ENCODE results near the gene SUPT4H1. TPM values are rescaled to one million over a fixed set of nuclear protein-coding genes. Genes with fewer than 3 reads are reported as not detected.

The SUPT4H1 gene
- total RNA-seq, 1 donor from 2014 or later: 61.9 TPM

GRCh38 chr17:58330997-58331814, 20.8 kb downstream of the SUPT4H1 start:
- DNase-seq (ENCODE audit: low spot score): no peak

- DNase-seq (ENCODE audit: low spot score): no peak
Observed at GRCh38 chr17:58330538-58330996, 21.4 kb downstream of the SUPT4H1 start.

- no peak for DNase-seq (ENCODE audit: low spot score)
Observed at GRCh38 chr17:58329810-58330537, 22.0 kb downstream of the SUPT4H1 start.

GRCh38 chr17:58329035-58329809, 22.8 kb downstream of the SUPT4H1 start:
- DNase-seq (ENCODE audit: low spot score): no peak

GRCh38 chr17:58328195-58329034, 23.6 kb downstream of the SUPT4H1 start, which contains the start of gene TSPOAP1:
Gene TSPOAP1, minus strand, starts transcription at chr17:58328795. Its CDS starts 875 bp downstream, at chr17:58327920.
- DNase-seq (ENCODE audit: low spot score): no peak

GRCh38 chr17:58327363-58328194, 24.4 kb downstream of the SUPT4H1 start:
- no peak for DNase-seq (ENCODE audit: low spot score)

GRCh38 chr17:58326609-58327362, 25.2 kb downstream of the SUPT4H1 start:
- no peak for DNase-seq (ENCODE audit: low spot score)

GRCh38 chr17:58325976-58326468, 26.0 kb downstream of the SUPT4H1 start:
- DNase-seq (ENCODE audit: low spot score): no peak

- DNase-seq (ENCODE audit: low spot score): no peak
Observed at GRCh38 chr17:58325289-58325726, 26.7 kb downstream of the SUPT4H1 start.

- DNase-seq (ENCODE audit: low spot score): no peak
Observed at GRCh38 chr17:58324409-58325288, 27.4 kb downstream of the SUPT4H1 start.

GRCh38 chr17:58324056-58324408, 28.0 kb downstream of the SUPT4H1 start:
- no peak for DNase-seq (ENCODE audit: low spot score)

GRCh38 chr17:58323366-58324055, 28.5 kb downstream of the SUPT4H1 start:
- DNase-seq (ENCODE audit: low spot score): no peak

- DNase-seq (ENCODE audit: low spot score): no peak
Observed at GRCh38 chr17:58322581-58323185, 29.3 kb downstream of the SUPT4H1 start.

GRCh38 chr17:58321571-58322525, 30.2 kb downstream of the SUPT4H1 start:
- DNase-seq (ENCODE audit: low spot score): no peak

GRCh38 chr17:58320570-58321323, 31.3 kb downstream of the SUPT4H1 start:
- DNase-seq (ENCODE audit: low spot score): no peak

Data from mesenteric fat pad (tissue), 1 donor.